Measurements from ENCODE around the gene SEPTIN2.
"Not testable (repeated sequence)": the region's sequence is repeated elsewhere in the genome, so short reads cannot be mapped to it uniquely, and the experiment has no call there.

The SEPTIN2 gene

DNA sequence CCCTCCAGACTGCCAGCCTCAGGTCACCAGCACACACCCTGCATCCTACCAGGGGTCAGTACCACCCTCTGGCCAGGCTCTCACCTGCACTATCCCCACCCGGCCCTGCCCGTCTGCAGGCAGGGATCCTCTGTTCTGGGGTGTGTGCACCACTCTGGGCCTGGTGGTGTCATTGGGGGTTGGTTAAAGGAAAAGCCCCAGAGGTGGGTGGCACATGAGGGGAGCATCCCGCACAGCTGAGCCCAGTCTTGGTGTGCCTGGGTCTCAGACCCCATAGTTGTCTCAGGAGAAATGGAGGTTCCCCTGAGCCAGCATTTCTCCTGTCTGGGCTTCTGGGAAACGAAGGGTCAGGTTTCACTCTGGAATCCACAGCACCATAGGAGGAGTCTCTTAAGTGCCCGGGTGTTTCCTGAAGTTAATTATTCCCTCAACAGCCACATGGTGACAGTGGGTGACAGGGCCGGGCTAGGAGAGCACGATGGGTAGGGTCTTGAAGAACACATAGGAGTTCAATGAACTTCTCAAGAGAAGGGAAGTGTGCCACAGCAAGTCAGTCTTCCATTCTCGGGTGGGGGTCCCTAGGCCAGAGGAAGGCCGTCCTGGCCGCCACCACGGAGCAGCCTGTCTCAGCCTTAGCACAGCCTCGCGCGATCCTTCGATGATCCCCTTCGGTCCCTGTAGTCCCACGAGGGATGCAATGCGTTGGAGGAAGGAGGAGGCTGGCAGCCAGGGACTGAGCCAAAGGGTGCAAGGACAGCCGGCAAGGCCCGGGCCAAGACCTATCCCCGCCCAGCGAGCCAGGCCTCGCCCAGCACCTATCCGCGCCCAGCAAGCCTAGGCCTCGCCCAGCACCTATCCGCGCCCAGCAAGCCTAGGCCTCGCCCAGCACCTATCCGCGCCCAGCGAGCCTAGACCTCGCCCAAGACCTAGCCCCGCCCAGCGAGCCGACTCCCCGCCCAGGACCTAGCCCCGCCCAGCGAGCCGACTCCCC lies 39.2 kb downstream of the SEPTIN2 start:
- DNase-seq: peak; percentile 30 to 70

DNA sequence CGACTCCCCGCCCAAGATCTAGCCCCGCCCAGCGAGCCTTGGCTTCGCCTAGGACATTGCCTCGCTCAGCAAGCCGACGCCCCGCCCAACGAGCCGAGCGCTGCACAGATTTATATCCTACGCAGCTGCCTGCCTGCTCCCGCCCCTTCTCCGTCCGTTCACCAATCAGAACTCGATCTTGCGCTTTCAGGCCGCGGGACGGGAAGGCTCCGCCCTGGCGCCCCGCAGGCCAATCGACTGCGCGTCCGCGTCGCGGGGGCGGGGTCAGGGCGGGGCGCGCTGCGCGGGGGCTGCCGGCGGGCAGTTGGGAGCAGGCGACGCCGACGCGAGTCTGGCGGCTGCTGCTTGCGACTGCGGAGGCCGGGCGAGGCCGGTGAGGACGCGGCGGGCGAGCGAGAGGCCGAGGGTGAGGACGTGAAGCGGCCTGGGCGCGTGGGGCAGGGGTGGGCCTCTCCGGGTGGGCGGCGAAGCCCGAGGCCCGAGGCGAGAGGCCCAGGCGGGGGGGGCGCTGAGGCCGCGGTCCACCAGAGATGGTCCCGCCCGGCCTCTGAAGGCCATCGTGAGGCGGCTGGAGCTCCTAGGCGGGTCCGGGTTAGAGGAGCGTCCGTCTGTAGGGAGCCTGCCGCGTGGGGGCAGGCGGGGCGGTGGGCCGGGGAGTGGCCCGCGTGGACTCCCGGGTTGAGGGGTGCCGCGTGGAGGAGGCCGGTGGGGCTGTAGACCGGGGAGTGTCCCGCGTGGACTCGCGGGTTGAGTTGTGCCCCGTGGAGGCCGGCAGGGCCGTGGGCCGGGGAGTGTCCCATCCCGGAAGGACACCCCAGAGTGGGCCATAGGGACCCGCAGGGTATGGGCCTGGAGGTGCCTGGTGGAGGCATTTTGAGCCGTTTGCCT lies 40.5 kb downstream of the SEPTIN2 start, which contains the start of gene FARP2:
Gene FARP2, plus strand, starts transcription at position 303 of the 888 bp plus-strand sequence. CDS start 16,823 bp downstream, outside the sequence.
- peak; percentile 97 to 99 for DNase-seq

DNA sequence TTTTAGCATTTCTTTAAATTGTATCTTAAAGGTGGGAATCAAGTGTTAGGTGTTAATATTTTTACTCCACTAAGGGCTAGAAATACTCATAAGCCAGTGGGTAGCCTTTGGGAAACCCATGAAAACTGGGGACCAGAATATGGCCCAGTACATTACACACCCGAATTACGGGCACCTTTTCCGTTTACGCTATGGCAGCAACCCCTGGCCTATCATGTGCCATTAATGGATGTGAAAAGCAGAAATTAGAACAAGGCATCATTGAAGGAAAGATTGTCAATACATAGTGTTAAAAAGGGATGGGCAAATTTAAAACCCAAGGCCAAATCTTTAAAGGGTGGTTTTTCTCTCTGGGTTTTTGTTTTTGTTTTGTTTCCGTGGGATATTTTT lies 41.1 kb downstream of the SEPTIN2 start:
- no peak for DNase-seq

DNA sequence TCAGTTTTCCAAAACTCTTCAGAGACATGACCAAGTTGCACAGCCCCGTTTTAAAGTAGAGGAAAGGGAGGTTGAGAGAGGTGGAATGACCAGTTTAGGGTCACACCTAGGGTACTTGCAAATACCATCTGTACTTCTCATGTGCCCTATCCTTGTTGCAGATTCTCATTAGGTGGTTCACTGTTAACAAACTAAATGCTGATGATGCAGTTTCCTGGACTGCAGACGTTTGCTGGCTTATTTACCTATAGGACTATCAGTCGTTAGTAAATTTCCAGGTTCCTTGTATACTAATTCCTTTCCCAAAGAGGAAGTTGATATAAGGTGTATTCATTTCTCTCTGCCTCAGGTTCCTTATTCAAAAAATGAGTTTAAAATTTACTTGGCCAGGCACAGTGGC lies 41.8 kb downstream of the SEPTIN2 start:
- no peak for DNase-seq

DNA sequence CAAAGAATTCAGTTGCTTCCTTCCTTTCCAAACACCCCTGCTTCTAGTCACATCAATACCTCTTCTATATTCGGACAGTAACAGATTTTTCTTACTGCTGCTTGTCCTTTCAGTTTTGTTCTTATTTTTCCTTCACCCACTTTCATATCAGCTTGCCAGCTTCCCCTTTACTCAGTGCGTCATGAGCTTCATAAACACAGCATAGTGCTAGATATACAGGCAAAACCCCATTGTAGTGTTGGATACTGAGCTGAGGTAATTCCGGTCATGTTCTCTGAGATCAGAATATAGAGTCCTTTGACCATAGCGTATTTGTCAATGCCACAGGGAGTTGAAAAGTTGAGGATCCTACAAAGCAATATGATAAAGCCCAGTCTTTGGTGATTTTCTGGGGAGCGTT lies 42.7 kb downstream of the SEPTIN2 start:
- DNase-seq: peak; percentile 72 to 75

DNA sequence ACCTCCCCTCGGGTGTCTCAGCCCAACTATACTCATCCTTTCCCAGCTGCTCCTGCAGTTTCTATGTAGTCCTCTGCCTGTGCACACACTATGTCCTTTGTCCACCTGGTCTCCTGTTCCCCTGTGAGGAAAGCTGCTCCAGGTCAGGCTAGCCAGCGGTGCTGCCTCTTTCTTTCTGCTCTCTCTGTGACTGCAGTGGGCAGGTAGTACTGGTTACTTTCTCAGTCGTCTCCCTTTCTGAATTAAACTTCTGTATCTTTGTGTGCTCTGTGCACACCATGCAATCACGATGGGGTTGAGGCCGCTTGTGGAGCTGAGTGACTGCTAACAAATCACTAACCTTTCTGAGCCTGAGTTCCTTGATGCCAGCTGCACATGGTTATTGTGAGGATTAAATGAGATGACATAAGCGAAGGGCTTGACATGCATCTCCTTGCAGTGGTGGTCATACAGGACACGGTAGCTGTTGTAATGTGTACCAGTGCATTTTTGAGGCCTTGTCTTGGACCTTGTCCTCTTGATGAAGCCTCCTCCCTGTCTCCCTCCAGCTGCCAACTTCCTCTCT lies 43.8 kb downstream of the SEPTIN2 start:
- no peak for DNase-seq

DNA sequence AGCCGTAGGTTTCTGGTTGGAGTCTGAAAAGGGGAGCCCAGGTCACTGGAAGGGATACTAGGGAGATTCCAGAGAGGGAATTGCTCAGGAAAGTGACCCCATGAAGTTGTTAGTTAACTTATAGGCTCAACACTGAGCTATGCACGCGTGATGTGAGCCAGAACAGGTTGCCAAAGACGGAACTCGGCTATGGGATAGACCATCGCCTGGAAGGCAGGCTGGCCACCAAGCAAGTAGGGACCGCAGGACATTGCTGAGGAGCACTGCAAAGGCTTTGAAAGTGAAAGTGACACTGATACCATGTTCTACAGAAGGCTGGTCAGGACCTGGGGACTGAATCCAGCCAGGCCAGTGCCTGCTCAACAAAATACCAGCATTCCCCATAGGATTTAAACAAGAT lies 47.7 kb downstream of the SEPTIN2 start:
- no peak for DNase-seq

DNA sequence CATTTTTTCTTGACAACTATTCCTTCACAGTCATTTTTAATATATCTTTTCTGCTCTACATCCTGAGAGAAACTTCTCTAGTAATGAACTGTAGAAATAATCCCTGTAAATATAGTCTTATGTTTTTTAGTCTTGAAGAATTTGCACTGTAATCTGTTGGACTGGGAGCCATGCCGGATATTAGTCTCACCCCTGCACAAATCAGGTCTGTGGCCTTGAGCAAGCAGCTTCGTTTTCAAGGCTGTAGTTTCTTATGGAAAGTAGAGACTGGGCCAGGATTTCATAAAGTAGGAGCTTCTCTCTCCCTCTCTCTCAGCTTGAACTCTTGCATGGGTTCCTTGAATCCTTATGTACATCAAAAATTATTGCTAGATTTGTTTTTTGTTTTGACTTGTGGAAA lies 49.1 kb downstream of the SEPTIN2 start:
- no peak for DNase-seq

DNA sequence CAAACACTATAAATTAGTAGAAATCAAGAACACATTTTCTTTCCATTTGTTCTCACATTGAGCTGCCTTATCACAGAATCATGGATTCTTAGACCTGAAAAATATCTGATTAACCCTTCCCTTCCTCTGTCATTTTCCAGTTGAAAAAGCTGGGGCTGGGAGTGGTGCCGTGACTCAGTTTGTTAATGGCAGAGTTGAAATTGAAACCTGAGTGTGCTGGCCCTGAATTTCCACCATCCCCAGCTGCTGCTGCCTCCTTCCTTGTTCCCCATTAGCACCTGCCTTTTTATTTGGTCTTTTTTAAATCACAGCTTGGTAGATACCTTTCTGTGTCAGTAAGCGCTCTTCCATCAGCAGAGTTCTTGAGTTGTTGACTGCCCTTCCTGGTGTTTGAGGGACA lies 51.0 kb downstream of the SEPTIN2 start:
- DNase-seq: no peak

DNA sequence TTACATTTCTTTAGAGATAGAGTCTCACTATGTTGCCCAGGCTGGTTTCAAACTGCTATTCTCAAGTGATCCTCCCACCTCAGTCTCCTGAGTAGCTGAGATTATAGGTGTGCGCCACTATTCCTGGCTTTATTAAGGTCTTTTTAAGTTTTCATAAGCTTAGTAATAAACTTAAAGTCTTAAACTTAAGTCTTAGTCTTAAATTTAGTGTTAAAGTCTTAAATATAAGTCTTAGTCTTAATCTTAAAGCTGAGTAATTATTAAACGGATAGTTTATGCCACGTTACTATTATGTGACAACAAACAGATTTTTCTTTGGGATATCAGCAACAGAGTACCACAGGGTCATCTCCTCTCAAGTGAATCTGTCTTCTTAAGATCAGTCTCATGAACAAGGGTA lies 52.9 kb downstream of the SEPTIN2 start:
- DNase-seq: no peak

DNA sequence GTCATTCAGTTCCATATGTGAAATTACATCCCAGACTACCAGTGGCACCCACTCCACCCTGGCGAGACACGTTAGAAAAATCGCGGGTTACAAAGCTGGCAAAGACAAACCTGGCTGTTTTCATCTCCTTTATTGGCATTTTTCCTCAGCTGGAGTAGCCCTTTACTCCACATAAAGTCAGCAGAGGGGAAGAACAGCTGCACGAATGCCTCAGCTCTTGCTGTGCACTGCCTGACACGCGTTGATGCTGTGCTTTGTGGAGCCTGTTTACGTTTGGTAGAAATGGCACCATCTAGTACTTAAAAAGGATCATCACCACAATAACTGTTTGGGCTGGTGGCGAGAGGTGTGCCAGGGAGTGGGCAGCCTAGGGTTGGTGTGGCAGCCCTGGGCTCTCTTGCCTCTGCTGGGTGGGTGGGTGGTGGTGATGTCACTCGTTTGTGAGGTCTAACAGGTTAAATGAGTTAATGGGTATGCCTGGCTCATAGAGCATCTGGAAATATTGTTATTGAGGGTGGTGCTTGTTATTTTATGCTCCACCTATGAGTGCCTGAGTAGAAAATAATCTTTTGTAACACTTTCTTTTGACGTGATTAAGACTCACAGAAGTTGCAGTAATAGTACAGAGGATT lies 56.8 kb downstream of the SEPTIN2 start:
- DNase-seq: no peak

DNA sequence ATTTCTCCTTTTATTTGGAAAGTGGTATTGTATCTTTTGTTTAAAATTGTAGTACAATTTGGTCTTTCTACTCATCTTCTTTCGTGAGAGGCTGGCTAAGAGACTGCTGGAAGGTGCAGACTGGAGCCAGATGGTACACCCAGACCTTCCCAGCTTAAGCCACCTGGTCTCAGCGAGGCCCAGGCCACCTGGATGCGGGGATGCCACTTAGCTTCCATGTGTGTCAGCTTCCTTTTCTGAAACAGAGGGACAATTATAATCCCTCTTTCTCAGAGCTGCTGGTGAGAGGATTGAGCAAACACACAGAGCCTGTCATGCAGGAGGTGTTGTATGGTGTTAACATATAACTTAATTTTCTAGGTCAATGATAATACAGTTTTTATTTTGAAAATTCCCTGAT lies 57.7 kb downstream of the SEPTIN2 start:
- DNase-seq: no peak

DNA sequence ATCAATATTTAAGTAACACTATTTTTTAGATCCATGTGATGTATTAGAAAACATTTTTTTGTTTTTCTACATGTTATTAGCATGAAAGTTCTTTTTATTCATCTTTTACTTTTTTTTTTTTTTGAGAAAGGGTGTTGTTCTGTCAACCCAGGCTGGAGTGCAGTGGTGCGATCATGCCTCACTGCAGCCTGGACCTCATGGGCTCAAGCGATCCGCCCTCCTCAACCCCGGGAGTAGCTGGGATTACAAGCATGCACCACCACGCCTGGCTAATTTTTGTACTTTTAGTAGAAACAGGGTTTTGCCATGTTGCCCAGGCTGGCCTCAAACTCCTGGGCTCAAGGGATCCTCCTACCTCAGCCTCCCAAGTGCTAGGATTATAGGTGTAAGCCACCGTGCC lies 58.2 kb downstream of the SEPTIN2 start:
- DNase-seq: not testable (repeated sequence)

DNA sequence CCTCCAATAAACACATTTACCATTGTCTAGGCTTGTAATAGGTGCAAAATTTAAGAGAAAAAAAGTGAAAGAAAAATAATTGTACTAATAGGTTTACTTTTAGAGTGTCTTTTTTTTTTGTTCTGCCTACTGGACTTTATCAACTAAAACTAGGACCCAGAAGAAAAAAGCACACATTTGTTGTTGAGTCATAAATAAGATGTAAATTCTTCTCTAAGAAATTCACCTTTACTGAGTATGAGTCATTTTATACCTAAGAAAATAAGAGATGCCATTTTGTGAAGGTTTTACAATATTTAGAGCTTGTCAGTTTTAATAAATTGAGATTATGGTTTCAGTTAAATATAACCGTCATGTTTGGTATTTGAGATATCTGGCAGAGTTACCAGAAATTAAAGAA lies 59.6 kb downstream of the SEPTIN2 start:
- DNase-seq: no peak

DNA sequence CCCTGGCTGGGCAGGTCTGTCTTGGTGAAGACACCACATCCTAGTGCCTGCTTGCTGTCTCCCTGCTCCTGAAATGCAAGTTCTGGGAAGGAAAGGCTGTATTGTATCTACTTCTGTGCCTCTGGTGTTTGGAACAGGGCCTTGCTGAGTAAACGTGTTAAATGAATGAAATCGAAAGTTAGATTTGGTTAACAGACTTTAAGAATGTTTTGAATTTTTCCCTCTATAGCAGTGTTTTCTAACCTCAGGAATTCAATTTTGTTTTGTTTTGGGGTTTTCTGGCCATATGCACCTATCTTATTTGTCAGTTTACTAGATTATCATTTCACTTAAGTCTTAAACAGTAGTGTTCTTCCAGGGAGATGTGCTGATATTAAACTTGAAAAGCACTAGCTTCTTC lies 61.1 kb downstream of the SEPTIN2 start:
- no peak for DNase-seq

DNA sequence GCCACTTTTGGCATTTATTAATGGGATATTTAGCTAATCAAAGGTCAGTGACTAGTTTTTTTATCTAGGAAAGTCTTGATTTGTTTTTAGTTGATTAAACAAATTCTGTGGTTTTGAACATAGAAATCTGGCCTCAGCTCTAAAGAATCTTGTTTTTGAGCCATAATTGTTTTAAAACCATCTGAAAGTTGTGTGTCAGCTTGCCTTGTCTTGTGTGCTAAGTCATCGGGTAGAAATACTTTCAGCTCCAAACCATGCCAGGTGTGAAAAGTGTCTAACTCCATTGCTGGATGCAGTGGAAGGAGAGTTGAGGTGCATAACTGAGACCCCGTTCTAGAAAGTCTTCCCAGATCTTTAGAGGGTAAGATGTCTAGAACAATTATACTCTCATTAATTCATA lies 63.1 kb downstream of the SEPTIN2 start:
- DNase-seq: no peak

DNA sequence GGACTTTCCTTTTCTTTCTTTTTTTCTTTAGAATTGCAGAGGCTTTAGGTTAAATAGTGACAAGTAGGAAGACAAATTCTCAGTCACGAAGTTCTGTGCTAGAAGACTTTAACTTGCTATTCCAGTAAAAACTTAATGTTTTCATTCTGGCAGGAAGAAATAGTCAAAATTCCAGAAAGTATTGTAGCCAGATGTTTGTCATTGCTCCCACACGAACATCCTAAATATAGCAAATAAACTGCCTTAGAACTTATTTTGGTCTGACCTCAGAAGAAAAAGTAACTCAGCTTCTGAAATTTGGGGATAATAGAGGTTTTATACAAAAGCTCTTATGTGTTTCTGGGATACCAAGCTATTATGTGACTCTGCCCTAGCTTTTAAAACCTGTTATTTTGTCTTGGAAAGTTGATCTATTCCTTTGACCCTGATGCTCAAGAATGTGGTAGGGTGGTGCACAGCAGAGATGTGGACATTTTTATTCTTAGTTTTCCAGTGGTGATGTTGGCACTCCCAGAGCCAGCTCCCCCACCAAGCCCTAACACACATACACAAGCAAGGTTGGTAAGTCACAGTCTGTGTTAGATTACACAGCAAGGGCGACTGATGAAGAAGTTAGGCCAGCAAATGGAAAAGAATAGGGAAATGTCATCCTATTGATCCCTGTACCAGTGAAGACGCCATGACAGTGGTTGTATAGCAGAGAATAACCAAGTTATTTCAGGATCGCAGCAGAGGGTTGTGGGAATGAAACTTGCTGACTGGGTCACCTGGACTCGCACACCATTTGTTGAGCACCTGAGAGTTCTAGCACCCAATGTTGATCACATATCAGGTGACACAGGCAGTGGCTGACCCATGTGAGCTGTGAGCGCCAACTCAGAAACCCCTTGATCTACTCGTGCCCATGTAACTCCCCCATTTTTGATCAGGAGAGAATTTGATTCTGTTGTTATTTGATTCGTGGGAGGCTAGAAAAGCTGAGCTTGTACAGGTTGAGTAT lies 64.1 kb downstream of the SEPTIN2 start:
- DNase-seq: no peak

DNA sequence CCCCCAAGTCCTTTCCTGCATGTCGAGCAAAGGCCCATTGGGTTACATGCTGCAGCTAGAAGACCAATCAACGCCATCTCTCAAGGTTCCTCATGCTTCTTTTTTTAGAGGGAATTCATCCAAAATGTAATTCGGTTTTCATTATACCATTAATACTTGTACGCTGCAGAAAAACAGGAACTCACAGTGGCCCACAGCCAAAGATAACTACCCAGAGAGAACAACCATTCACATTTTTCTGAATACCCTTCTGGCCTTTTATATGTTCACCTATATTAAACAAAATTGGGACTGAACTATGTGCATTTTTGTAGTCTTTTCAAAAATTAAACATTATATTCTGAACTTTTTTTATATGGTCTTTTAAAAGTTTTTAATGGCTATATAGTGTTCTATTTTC lies 66.1 kb downstream of the SEPTIN2 start:
- DNase-seq: no peak

DNA sequence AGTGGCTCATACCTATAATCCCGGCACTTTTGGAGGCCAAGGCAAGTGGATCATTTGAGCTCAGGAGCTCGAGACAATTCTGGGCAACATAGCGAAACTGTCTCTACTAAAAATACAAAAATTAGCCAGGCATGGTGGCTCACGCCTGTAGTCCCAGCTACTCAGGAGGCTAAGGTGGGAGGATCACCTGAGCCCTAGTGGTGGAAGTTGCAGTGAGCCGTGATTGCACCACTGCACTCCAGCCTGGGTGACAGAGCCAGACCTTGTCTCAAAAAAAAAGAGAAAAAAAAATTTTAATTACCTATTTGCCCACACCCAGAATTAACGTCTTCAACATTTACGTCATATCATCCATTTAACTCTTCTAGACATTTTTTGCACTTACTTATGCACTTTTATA lies 69.7 kb downstream of the SEPTIN2 start:
- not testable (repeated sequence) for DNase-seq

DNA sequence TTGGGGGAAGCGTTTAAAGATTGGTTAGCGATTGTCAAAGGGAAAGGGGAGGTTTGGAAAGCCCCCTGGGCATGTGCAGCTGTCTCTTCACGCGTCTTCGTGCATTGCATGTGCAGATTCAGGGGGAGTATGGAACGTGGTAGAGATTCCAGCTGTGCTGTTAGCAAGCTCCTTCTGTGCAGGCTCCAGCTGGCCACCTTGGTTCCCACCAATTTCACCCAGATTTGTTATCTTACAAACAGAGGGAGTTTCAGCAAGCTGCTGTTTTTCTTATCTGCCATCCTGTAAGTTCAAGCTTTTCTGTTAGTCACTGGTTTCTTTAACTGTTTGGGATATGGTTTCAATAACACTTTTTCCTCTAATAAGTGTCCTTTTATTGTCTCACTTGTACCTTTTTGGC lies 70.8 kb downstream of the SEPTIN2 start:
- no peak for DNase-seq

DNA sequence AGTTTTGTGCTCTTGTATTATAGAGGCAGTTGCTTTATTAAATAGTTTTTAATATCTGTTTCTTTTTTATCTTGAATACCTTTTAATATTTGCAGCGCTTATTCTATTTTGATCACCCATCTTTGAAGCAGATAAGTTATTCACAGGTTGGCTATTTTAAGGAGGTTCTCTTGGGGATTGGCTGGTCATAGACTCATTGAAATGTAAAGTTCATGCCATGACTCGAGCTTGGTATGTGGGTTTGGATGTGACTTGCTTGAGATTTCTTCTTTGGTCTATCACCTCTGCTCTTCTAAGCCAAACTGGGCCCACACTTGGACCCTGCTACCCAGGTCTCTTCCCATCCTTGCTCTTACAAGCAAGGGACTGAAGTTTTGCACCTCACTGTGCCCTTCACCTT lies 74.0 kb downstream of the SEPTIN2 start:
- no peak for DNase-seq

Data from inflammatory macrophage (primary cell).